ENCODE measurements around the gene MNX1. TPM values are rescaled to one million over a fixed set of nuclear protein-coding genes. Genes with fewer than 3 reads are reported as not detected.

The MNX1 gene
- total and polyA plus RNA-seq, 2 donors (not counting 1 experiment from before 2014, with no cell fraction given): not detected

- H3K4me1 ChIP-seq (ENCODE audit: control insufficient read depth, extremely low read depth, insufficient read depth, low read length): no peaks in the 10 kb centered on the region
- peaks cover 79% of the 10 kb centered on the region for H3K27me3 ChIP-seq (ENCODE audit: control insufficient read depth, insufficient read depth, low read length)
- H4K20me1 ChIP-seq (ENCODE audit: control insufficient read depth, extremely low read depth, insufficient read depth, low read length): no peaks in the 10 kb centered on the region
- no peaks in the 10 kb centered on the region for H3K79me2 ChIP-seq (ENCODE audit: control insufficient read depth, insufficient read depth, low read length)
- no peak overlapping the region for H3K4me2 ChIP-seq (ENCODE audit: extremely low read depth, insufficient read depth, low read length)
- DNase-seq (ENCODE audit: low read depth in 2 of 2): no peak
- no peaks in the 10 kb centered on the region for H3K9me3 ChIP-seq (ENCODE audit: control insufficient read depth, insufficient read depth, low read depth, low read length)
- TF ChIP-seq EZH2 (IDR thresholded peaks at IDR 0.05; ENCODE audit: low read length, missing control alignments) (peak; percentile 60), CTCF (conservative IDR thresholded peaks at IDR 0.05 in 1 of 2, IDR thresholded peaks at IDR 0.05 in 1 of 2; ENCODE audit: low read depth in 1 of 2, low read length in 2 of 2) (no peak)
- H3K27ac ChIP-seq (ENCODE audit: insufficient read depth, low read length): no peak overlapping the region
- no peak overlapping the region for H3K4me3 ChIP-seq (replicated peaks in 1 of 4; ENCODE audit: control extremely low read depth in 1 of 4, insufficient read depth in 1 of 4, low read depth in 3 of 4, low read length in 4 of 4)
- H2AFZ ChIP-seq (ENCODE audit: low read length): no peak overlapping the region
- H3K9ac ChIP-seq (ENCODE audit: insufficient read depth, low read length): no peak overlapping the region
- H3K36me3 ChIP-seq (ENCODE audit: control insufficient read depth, insufficient read depth, low read length): no peaks in the 10 kb centered on the region
Measured at GRCh38 chr7:157011333-157012112, 1.1 kb upstream of the MNX1 start.

- no peak for TF ChIP-seq CTCF (conservative IDR thresholded peaks at IDR 0.05 in 1 of 2, IDR thresholded peaks at IDR 0.05 in 1 of 2; ENCODE audit: low read depth in 1 of 2, low read length in 2 of 2)
- no peak for TF ChIP-seq EZH2 (IDR thresholded peaks at IDR 0.05; ENCODE audit: low read length, missing control alignments)
- Histone ChIP-seq H3K27me3 (ENCODE audit: control insufficient read depth, insufficient read depth, low read length) (peaks cover 73% of the 10 kb centered on the region), H3K4me2 (ENCODE audit: extremely low read depth, insufficient read depth, low read length) (no peak overlapping the region), H2AFZ (ENCODE audit: low read length) (no peak overlapping the region), H3K27ac (ENCODE audit: insufficient read depth, low read length) (no peak overlapping the region), H3K4me3 (replicated peaks in 1 of 4; ENCODE audit: control extremely low read depth in 1 of 4, insufficient read depth in 1 of 4, low read depth in 3 of 4, low read length in 4 of 4) (peak overlapping the region in 1 of 4 experiments; percentile 33), H4K20me1 (ENCODE audit: control insufficient read depth, extremely low read depth, insufficient read depth, low read length) (no peaks in the 10 kb centered on the region), H3K79me2 (ENCODE audit: control insufficient read depth, insufficient read depth, low read length) (no peaks in the 10 kb centered on the region), H3K36me3 (ENCODE audit: control insufficient read depth, insufficient read depth, low read length) (no peaks in the 10 kb centered on the region), H3K4me1 (ENCODE audit: control insufficient read depth, extremely low read depth, insufficient read depth, low read length) (no peaks in the 10 kb centered on the region), H3K9me3 (ENCODE audit: control insufficient read depth, insufficient read depth, low read depth, low read length) (no peaks in the 10 kb centered on the region), H3K9ac (ENCODE audit: insufficient read depth, low read length) (no peak overlapping the region)
- DNase-seq (ENCODE audit: low read depth in 2 of 2): no peak
Measured at GRCh38 chr7:157009778-157010587, 480 bp downstream of the MNX1 start.

- no peaks in the 10 kb centered on the region for H3K9me3 ChIP-seq (ENCODE audit: control insufficient read depth, insufficient read depth, low read depth, low read length)
- no peak overlapping the region for H3K27ac ChIP-seq (ENCODE audit: insufficient read depth, low read length)
- H3K4me2 ChIP-seq (ENCODE audit: extremely low read depth, insufficient read depth, low read length): no peak overlapping the region
- peaks cover 73% of the 10 kb centered on the region for H3K27me3 ChIP-seq (ENCODE audit: control insufficient read depth, insufficient read depth, low read length)
- no peak overlapping the region for H2AFZ ChIP-seq (ENCODE audit: low read length)
- TF ChIP-seq EZH2 (IDR thresholded peaks at IDR 0.05; ENCODE audit: low read length, missing control alignments) (peak; percentile 97), CTCF (conservative IDR thresholded peaks at IDR 0.05 in 1 of 2, IDR thresholded peaks at IDR 0.05 in 1 of 2; ENCODE audit: low read depth in 1 of 2, low read length in 2 of 2) (no peak)
- no peak overlapping the region for H3K4me3 ChIP-seq (replicated peaks in 1 of 4; ENCODE audit: control extremely low read depth in 1 of 4, insufficient read depth in 1 of 4, low read depth in 3 of 4, low read length in 4 of 4)
- no peaks in the 10 kb centered on the region for H3K4me1 ChIP-seq (ENCODE audit: control insufficient read depth, extremely low read depth, insufficient read depth, low read length)
- no peaks in the 10 kb centered on the region for H4K20me1 ChIP-seq (ENCODE audit: control insufficient read depth, extremely low read depth, insufficient read depth, low read length)
- H3K36me3 ChIP-seq (ENCODE audit: control insufficient read depth, insufficient read depth, low read length): no peaks in the 10 kb centered on the region
- DNase-seq (ENCODE audit: low read depth in 2 of 2): no peak
- no peaks in the 10 kb centered on the region for H3K79me2 ChIP-seq (ENCODE audit: control insufficient read depth, insufficient read depth, low read length)
- no peak overlapping the region for H3K9ac ChIP-seq (ENCODE audit: insufficient read depth, low read length)
Measured at GRCh38 chr7:157009170-157009777, 1.2 kb downstream of the MNX1 start.

All from fibroblast of lung (primary cell).